Measurements from ENCODE around the gene MTA3.

GRCh38 chr2:42756966-42757513, 188.6 kb downstream of the MTA3 start:
- TF ChIP-seq CTCF (IDR thresholded peaks at IDR 0.05): no peak
- TF ChIP-seq POLR2A (IDR thresholded peaks at IDR 0.05): no peak
